Colonic mucosa (tissue), 4 donors: ENCODE measurements around the gene SLC12A4. TPM values are rescaled to one million over a fixed set of nuclear protein-coding genes. Genes with fewer than 3 reads are reported as not detected.

ENCODE experiments used
- DNase-seq: peaks from one replicate; pipeline ENCODE4 v3.0.0-alpha.2; 2020
- H3K27ac ChIP-seq: fragments of 200-600 bp; one replicate; pipeline ENCODE4 v1.8.0; 2021
- H3K27me3 ChIP-seq: fragments of 200-600 bp; one replicate; pipeline ENCODE4 v1.8.0; 2021
- H3K36me3 ChIP-seq: fragments of 200-600 bp; one replicate; pipeline ENCODE4 v1.8.0; 2021
- H3K4me1 ChIP-seq: fragments of 200-600 bp; one replicate; pipeline ENCODE4 v1.8.0; 2021; ENCODE audit warnings: mild to moderate bottlenecking
- H3K4me3 ChIP-seq: fragments of 200-600 bp; one replicate; pipeline ENCODE4 v1.8.0; 2021
- H3K9ac ChIP-seq, 2 donors: one replicate each; pipeline ENCODE4 v1.7.0; 2013; ENCODE audit warnings: control low read depth in 2 of 2, low read depth in 2 of 2, low read length in 2 of 2
- H3K9me3 ChIP-seq: fragments of 200-600 bp; one replicate; pipeline ENCODE4 v1.8.0; 2021
- CTCF ChIP-seq: fragments of 200-600 bp; IDR thresholded peaks from one replicate; pipeline ENCODE4 v1.8.0; 2022; ENCODE audit warnings: antibody characterized with exemption, mild to moderate bottlenecking
- intact Hi-C: fragments of 100-400 bp; cut with DNase I; formaldehyde crosslinking; loops from one replicate; pipeline ENCODE4 v1.14.1; 2022
- total RNA-seq, 2 donors: library from RNA; stranded (reverse); fragmentation: NEBNext Ultra II Directional in 1 of 2; extraction: Animal tissue kit (Norgen Biotek cat#: 25700) in 1 of 2; gene quantifications; one replicate each; pipeline ENCODE4 v1.2.1, GENCODE V29; 2021
- donor health status: healthy.
- donor health status: DM: no; HTN: no; CAD: no.
- donor health status: DM: no; HTN: no; CAD: no.

Gene SLC12A4
- total RNA-seq, 2 donors from 2014 or later: 8.7 to 17.0 TPM

GRCh38 chr16:67949645-67950044 is 18.8 kb downstream of the SLC12A4 start:
- intact Hi-C loops: no loop called here
- no peak overlapping the region for H3K4me3 ChIP-seq
- H3K36me3 ChIP-seq: peaks cover 4% of the 10 kb centered on the region
- no peak for TF ChIP-seq CTCF
- no peak overlapping the region for H3K9ac ChIP-seq
- H3K27ac ChIP-seq: no peak overlapping the region
- H3K4me1 ChIP-seq: no peaks in the 10 kb centered on the region
- no peak for DNase-seq
- no peaks in the 10 kb centered on the region for H3K9me3 ChIP-seq
- no peaks in the 10 kb centered on the region for H3K27me3 ChIP-seq

- H3K4me1 ChIP-seq: no peaks in the 10 kb centered on the region
- no peak overlapping the region for H3K9ac ChIP-seq
- no peak for DNase-seq
- intact Hi-C loops: no loop called here
- no peak overlapping the region for H3K27ac ChIP-seq
- H3K9me3 ChIP-seq: no peaks in the 10 kb centered on the region
- H3K36me3 ChIP-seq: peaks cover 4% of the 10 kb centered on the region
- no peak overlapping the region for H3K4me3 ChIP-seq
- H3K27me3 ChIP-seq: no peaks in the 10 kb centered on the region
- TF ChIP-seq CTCF: no peak
Measured at GRCh38 chr16:67948015-67948414, 20.4 kb downstream of the SLC12A4 start.

- no peak for TF ChIP-seq CTCF
- Histone ChIP-seq H3K4me1 (no peaks in the 10 kb centered on the region), H3K36me3 (peaks cover 4% of the 10 kb centered on the region), H3K4me3 (no peak overlapping the region), H3K9ac (no peak overlapping the region), H3K9me3 (no peaks in the 10 kb centered on the region), H3K27ac (no peak overlapping the region), H3K27me3 (no peaks in the 10 kb centered on the region)
- intact Hi-C loops: no loop called here
- DNase-seq: no peak
Measured at GRCh38 chr16:67946966-67947558, 21.4 kb downstream of the SLC12A4 start.

GRCh38 chr16:67946128-67946569 is 22.3 kb downstream of the SLC12A4 start:
- Histone ChIP-seq H3K4me1 (no peaks in the 10 kb centered on the region), H3K9me3 (no peaks in the 10 kb centered on the region), H3K27me3 (no peaks in the 10 kb centered on the region), H3K4me3 (no peak overlapping the region), H3K27ac (no peak overlapping the region), H3K9ac (no peak overlapping the region), H3K36me3 (peaks cover 4% of the 10 kb centered on the region)
- intact Hi-C loops: no loop called here
- no peak for TF ChIP-seq CTCF
- DNase-seq: no peak

GRCh38 chr16:67945392-67945933 is 23.0 kb downstream of the SLC12A4 start:
- DNase-seq: no peak
- Histone ChIP-seq H3K4me1 (no peaks in the 10 kb centered on the region), H3K9ac (no peak overlapping the region), H3K9me3 (no peaks in the 10 kb centered on the region), H3K4me3 (no peak overlapping the region), H3K27me3 (no peaks in the 10 kb centered on the region), H3K36me3 (peaks cover 4% of the 10 kb centered on the region), H3K27ac (no peak overlapping the region)
- no peak for TF ChIP-seq CTCF
- intact Hi-C loops: no loop called here
